ENCODE measurements around the gene OSBPL10.

OSBPL10 gene

DNA sequence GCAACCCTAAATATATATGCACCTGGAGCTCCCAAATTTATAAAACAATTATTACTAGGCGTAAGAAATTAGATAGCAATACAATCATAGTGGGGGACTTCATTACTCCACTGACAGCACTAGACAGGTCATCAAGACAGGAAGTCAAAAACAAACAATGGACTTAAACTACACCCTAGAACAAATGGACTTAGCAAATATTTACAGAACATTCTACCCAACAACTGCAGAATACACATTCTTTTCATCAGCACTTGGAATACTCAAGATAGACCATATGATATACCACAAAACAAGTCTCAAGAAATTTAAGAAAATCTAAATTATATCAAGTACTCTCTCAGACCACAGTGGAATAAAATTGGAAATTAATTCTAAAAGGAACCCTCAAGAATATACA is 201.5 kb downstream of the OSBPL10 start:
- in situ Hi-C loops (cut with HindIII; ENCODE audit: low sequenced_read_pairs) = no loop called here

GRCh38 chr3:31777887-31778286 is 203.2 kb downstream of the OSBPL10 start:
- in situ Hi-C loops (cut with HindIII; ENCODE audit: low sequenced_read_pairs) = no loop called here

DNA sequence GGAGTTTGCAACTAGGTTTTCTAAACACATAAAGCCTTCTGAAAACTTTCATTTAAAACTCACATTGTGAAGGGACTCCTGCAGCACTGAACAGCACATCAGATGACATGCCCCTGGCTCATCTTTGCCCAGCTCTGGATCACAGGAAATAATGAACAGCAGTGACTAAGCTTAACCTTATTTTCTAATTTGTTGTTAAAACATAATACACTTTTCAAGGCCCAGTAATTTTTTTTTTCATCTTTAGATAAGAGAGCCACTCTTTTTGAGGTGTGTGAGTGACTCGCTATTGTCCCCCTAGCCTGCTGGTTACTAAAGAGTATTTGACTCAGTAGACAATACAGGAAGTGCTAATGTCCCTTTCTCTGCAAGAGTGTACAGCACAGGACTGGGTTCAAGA is 204.0 kb downstream of the OSBPL10 start:
- in situ Hi-C loops (cut with HindIII; ENCODE audit: low sequenced_read_pairs) = no loop called here

DNA sequence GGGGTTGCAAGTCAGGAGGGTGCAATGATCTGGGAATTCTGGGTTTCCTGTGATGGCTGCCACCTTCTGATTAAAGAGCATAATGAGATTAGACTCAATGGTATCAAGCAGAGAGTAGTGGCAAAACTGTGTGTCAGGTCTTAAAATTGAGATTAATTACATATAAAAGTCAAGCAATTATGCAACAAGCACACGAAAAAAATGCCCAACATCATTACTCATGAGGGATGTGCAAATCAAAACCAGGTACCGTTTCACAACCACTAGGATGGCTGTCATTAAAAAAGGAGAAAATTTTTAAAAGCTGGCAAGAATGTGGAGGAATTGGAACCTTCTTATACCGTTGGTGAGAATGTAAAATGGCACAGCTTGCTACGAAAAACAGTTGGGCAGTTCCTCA is 205.0 kb downstream of the OSBPL10 start:
- in situ Hi-C loops (cut with HindIII; ENCODE audit: low sequenced_read_pairs) = no loop called here

DNA sequence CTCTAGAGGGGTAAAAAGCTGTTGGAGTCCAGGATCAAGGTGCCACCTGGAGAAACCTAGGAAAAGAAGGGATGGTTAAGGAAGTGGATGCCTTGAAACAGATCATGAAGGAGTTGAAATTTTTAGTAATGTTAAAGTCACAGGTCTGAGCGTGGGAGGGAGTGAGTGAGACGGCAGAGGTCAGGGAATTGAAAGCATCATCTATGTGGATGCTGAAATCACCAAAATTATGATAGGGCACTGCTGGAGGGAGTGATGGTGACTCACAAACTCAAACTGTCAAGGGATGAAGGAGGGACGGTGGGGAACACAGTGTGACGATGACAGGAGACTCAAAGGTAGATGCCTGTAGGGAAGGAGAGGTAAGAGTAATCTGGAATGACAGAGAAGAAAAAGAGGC is 205.7 kb downstream of the OSBPL10 start:
- in situ Hi-C loops (cut with HindIII; ENCODE audit: low sequenced_read_pairs) = no loop called here

- in situ Hi-C loops (cut with HindIII; ENCODE audit: low sequenced_read_pairs) = no loop called here
These were observed 208.1 kb downstream of the OSBPL10 start for GRCh38 chr3:31772758-31773473.

DNA sequence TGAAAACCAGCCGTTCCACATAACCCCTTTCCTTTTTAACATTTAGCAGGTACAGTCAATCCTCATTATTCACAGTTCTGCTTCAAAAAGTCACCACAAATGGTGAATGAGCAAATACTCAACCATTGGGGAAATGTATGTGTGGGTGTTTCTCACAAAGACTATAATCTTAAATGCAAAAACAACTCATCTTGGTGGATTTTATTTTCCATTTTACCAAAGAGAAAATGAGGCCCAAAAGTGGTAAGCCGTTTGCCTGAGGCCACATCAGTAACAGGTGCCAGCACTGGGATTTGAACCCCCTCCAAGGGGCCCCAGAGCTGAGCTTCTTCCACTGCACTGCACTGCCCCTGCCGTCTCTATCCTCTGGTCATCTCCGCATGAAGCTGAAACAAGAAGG is 208.8 kb downstream of the OSBPL10 start:
- in situ Hi-C loops (cut with HindIII; ENCODE audit: low sequenced_read_pairs) = no loop called here

DNA sequence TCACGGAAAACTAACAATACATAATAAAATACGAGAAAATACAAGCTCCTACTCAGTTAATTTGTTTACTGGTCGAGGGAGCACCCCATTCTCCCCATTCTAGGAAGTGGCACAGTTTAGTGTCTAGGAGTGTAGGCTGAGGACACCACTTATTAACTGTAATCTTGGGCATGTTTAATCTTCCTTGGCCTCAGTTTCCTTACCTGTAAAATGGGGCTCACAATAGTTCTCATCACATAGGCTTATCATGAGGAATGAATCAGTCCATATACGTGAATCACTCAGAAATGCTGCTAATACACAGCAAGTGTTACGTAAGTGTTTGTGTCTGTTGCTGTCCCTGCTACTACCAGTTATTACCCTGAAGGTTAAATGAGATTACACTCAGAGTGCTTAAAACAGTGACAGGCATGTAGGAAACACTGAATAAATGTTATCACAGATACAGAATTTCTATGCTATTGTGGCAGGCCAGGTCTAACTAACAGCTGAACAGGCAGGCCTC is 210.2 kb downstream of the OSBPL10 start:
- in situ Hi-C loops (cut with HindIII; ENCODE audit: low sequenced_read_pairs) = no loop called here

DNA sequence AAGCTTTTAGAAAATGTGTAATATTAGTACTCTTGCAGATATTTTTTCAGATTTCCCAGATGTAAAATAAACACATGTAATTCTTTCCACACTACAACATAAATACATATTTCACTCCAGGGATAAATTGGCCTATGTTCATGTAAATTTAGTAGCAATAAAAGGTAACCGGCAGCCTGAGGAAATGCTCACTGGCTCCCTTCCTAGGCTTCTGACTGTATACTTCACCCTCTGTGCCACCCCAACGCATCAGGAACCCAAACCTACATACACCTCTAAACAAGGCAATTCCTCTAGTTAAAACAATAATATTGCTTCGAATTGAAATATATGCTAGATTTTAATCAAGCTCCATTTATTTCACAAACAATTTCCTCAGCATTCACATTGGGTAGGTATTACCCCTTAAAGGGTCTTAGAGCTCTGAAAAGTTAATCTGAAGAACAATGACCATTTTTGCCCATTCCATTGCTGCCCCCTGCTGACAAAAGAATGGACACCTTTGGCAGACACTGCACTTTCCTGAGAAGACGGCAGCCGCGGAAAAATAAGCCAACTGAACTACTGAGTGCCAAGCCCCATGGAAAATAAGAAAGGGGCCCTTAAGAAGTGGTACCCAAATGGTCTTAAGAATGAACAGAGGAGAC is 212.5 kb downstream of the OSBPL10 start:
- in situ Hi-C loops (cut with HindIII; ENCODE audit: low sequenced_read_pairs) = loop anchor here (5.0 to 10.0 kb wide), 2 partner anchors 66 to 994 kb away; no protein-coding TSS in a partner anchor

GRCh38 chr3:31767920-31768319 is 213.1 kb downstream of the OSBPL10 start:
- in situ Hi-C loops (cut with HindIII; ENCODE audit: low sequenced_read_pairs) = loop anchor here (5.0 to 10.0 kb wide), 2 partner anchors 66 to 993 kb away; no protein-coding TSS in a partner anchor

DNA sequence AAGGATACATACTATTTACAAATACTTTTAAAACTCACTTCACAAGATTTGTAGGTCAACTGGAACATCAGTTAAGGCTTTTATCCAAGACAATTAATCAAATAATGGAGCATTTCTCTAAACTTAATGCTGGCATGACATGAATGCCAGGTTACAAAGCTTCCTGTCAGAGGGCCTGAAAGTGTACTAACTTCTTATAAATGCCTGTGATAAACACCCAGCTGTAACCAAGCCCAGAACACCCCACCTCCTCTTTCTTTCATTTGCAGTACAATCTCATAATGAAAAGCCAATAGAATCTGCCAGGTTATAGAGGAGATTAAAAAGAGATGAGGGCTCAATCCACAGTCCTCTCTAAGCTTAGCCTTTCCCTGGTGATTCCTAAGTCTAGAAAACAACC is 214.4 kb downstream of the OSBPL10 start:
- in situ Hi-C loops (cut with HindIII; ENCODE audit: low sequenced_read_pairs) = loop anchor here (5.0 to 10.0 kb wide), 2 partner anchors 64 to 992 kb away; no protein-coding TSS in a partner anchor

GRCh38 chr3:31765871-31766270 is 215.2 kb downstream of the OSBPL10 start:
- in situ Hi-C loops (cut with HindIII; ENCODE audit: low sequenced_read_pairs) = loop anchor here (5.0 to 10.0 kb wide), 2 partner anchors 64 to 991 kb away; no protein-coding TSS in a partner anchor

- in situ Hi-C loops (cut with HindIII; ENCODE audit: low sequenced_read_pairs) = loop anchor here (10.0 kb wide), 1 partner anchor 989 kb away; no protein-coding TSS in a partner anchor
These were observed 217.3 kb downstream of the OSBPL10 start for GRCh38 chr3:31763731-31764130.

DNA sequence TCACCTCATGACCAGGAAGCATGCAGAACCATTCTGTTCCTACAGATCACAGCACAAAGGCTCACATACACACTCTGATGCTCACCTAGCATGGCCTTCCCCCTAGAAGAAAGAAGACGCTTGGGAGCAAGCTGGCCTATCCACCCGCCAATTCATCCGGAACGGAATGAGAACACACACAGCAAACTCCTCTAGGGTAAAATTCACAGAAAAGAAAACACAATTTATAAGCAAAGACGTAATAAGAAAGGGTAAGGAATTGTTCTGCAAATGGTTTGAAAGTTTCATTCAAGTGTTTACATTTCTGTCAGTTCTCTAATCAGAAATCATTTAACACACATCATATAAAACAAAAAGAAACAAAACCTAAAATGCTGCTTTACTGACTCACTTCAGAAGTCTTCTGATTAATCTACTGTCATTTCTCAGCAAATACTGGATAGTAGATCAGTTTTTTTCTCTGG is 218.1 kb downstream of the OSBPL10 start:
- in situ Hi-C loops (cut with HindIII; ENCODE audit: low sequenced_read_pairs) = loop anchor here (10.0 kb wide), 1 partner anchor 988 kb away; no protein-coding TSS in a partner anchor

GRCh38 chr3:31762097-31762764 is 218.8 kb downstream of the OSBPL10 start:
- in situ Hi-C loops (cut with HindIII; ENCODE audit: low sequenced_read_pairs) = loop anchor here (10.0 kb wide), 1 partner anchor 987 kb away; no protein-coding TSS in a partner anchor

GRCh38 chr3:31760654-31761053 is 220.4 kb downstream of the OSBPL10 start:
- in situ Hi-C loops (cut with HindIII; ENCODE audit: low sequenced_read_pairs) = loop anchor here (10.0 kb wide), 1 partner anchor 986 kb away; no protein-coding TSS in a partner anchor

GRCh38 chr3:31758322-31758965 is 222.6 kb downstream of the OSBPL10 start:
- in situ Hi-C loops (cut with HindIII; ENCODE audit: low sequenced_read_pairs) = no loop called here

DNA sequence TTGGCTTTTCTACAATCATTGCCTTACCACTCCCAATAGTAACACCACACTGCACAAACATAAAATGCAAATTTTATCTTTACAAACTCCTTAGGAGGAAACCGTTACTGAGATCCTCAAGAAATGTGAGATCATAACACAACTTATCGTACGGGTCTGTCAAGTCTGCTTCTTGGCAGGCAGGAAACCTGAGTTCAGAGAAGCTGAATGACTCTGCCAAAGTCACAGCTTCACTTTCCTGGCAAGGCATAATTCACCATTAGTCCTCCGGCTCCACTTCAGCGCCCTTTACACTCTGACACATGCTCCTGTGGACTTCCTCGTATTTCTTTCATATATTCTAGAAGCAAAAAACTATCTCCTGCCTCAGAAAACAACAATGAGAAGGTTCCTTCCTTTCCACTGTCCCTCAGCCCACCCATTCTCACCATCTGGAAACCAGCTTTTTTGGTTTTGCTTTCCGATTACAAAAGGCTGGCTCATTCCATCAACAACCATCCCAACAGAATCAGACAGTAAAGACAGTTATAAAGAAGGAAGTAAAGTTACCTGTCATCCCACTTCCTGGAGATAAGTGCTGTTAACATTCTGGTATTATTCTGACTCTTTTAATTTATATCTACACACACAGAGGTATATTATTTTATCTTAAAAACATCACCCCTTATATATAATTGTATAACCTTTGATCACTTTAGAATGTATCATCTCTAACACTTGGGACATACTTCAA is 225.0 kb downstream of the OSBPL10 start:
- in situ Hi-C loops (cut with HindIII; ENCODE audit: low sequenced_read_pairs) = no loop called here

DNA sequence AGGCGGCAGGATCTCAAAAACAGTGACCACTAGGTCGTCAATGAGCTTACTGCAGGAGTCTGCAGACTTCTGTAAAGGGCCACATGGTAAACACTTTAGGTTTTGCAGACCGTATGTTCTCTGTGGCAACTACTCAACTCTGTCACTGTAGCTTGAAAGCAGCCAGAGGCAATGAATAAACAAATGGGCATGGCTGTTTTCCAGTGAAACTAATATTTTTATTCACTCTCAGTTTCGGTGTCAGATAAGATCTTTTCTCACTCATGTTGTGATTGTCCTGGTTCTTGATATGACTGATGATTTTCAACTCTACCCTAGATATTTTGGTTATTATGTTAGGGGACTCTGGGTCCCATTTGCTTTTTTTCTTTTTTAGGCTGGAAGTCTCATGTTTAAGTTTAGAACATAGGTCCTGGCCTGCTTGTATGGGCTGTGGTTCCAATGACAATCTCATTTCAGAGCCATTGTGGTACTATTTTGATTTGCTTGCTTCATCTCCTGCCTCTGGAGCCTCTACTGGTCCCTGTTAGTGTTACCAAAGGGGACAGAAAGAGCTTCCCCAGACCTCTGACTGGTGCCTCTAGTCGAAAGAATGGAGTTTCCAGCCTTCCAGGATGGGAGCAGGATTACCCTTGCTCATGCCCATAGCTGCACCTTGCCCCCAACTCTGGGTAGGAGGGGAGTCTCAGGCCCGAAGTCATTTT is 226.3 kb downstream of the OSBPL10 start:
- in situ Hi-C loops (cut with HindIII; ENCODE audit: low sequenced_read_pairs) = no loop called here
